Type B pancreatic cell (in vitro differentiated cells): ENCODE measurements around the gene OR11H6. TPM values are rescaled to one million over a fixed set of nuclear protein-coding genes. Genes with fewer than 3 reads are reported as not detected.
"Not testable (repeated sequence)": the region's sequence is repeated elsewhere in the genome, so short reads cannot be mapped to it uniquely, and the experiment has no call there.

Experiments used
- DNase-seq: peaks from one replicate; pipeline ENCODE4 v3.0.0; 2021; ENCODE audit warnings: mixed read lengths; ENCODE audit not compliant: unreplicated experiment; ENCODE audit errors: extremely low spot score
- H3K27ac Mint-ChIP-seq: 2 replicates; pipeline ENCODE4 v1.8.0; 2021; ENCODE audit warnings: mild to moderate bottlenecking, mixed read lengths
- H3K27me3 Mint-ChIP-seq: 2 replicates; pipeline ENCODE4 v1.8.0; 2021; ENCODE audit warnings: mixed read lengths
- H3K36me3 Mint-ChIP-seq: 2 replicates; pipeline ENCODE4 v1.8.0; 2021; ENCODE audit warnings: mixed read lengths
- H3K4me1 Mint-ChIP-seq: one replicate; pipeline ENCODE4 v1.8.0; 2021; ENCODE audit warnings: mixed read lengths; ENCODE audit not compliant: unreplicated experiment
- H3K4me3 Mint-ChIP-seq: 2 replicates; pipeline ENCODE4 v1.8.0; 2021; ENCODE audit warnings: mild to moderate bottlenecking, mixed read lengths
- H3K9me3 Mint-ChIP-seq: 2 replicates; pipeline ENCODE4 v1.8.0; 2021; ENCODE audit warnings: mixed read lengths
- CTCF ChIP-seq: fragments of 200-600 bp; sonication (generic); conservative IDR thresholded peaks from 2 replicates; pipeline ENCODE4 v1.5.0; 2021; ENCODE audit warnings: antibody characterized with exemption, mild to moderate bottlenecking
- total RNA-seq: library from RNA; stranded (reverse); gene quantifications from 2 replicates; pipeline ENCODE4 v1.2.1, GENCODE V29; 2021; ENCODE audit warnings: low replicate concordance

The OR11H6 gene
- total RNA-seq, 1 donor from 2014 or later, result not detected

GRCh38 chr14:20180486-20180885 is 43.0 kb upstream of the OR11H6 start:
- no peak overlapping the region for H3K27ac Mint-ChIP-seq

GRCh38 chr14:20184181-20184580 is 39.3 kb upstream of the OR11H6 start:
- DNase-seq, result no peak
- TF ChIP-seq CTCF, result no peak
- Mint-ChIP-seq H3K4me1 (no peaks in the 10 kb centered on the region), H3K9me3 (peaks cover 19% of the 10 kb centered on the region), H3K36me3 (no peaks in the 10 kb centered on the region), H3K27ac (no peak overlapping the region), H3K27me3 (no peaks in the 10 kb centered on the region), H3K4me3 (no peak overlapping the region)

More at GRCh38 chr14:20180486-20180885, 43.0 kb upstream of the OR11H6 start:
- no peak for DNase-seq
- Mint-ChIP-seq H3K9me3 (peaks cover 18% of the 10 kb centered on the region), H3K36me3 (no peaks in the 10 kb centered on the region), H3K27me3 (no peaks in the 10 kb centered on the region), H3K4me3 (no peak overlapping the region), H3K4me1 (no peaks in the 10 kb centered on the region)
- TF ChIP-seq CTCF, result no peak

- Mint-ChIP-seq H3K27ac (no peak within 1 kb of the TSS), H3K27me3 (no peaks in the 10 kb centered on the region), H3K4me1 (no peaks in the 10 kb centered on the region), H3K9me3 (peaks cover 7% of the 10 kb centered on the region), H3K36me3 (no peaks in the 10 kb centered on the region), H3K4me3 (no peak within 1 kb of the TSS)
- no peak for DNase-seq
- TF ChIP-seq CTCF, result no peak
These were observed 32.9 kb upstream of the OR11H6 start, which contains the start of gene OR11G2 for GRCh38 chr14:20190596-20190995. TSS of gene OR11G2 (plus strand) at chr14:20190896. CDS start at chr14:20197438, 6,542 bp downstream.

- H3K36me3 Mint-ChIP-seq, result no peaks in the 10 kb centered on the region
- H3K27ac Mint-ChIP-seq, result no peak overlapping the region
- H3K9me3 Mint-ChIP-seq, result peaks cover 7% of the 10 kb centered on the region
- DNase-seq, result no peak
- no peaks in the 10 kb centered on the region for H3K27me3 Mint-ChIP-seq
- no peak overlapping the region for H3K4me3 Mint-ChIP-seq
- no peaks in the 10 kb centered on the region for H3K4me1 Mint-ChIP-seq
- no peak for TF ChIP-seq CTCF
These were observed 32.1 kb upstream of the OR11H6 start for GRCh38 chr14:20191396-20191795.

- Mint-ChIP-seq H3K27ac (no peak overlapping the region), H3K4me3 (no peak overlapping the region), H3K4me1 (no peaks in the 10 kb centered on the region), H3K9me3 (peaks cover 4% of the 10 kb centered on the region), H3K36me3 (no peaks in the 10 kb centered on the region), H3K27me3 (no peaks in the 10 kb centered on the region)
- DNase-seq, result no peak
- TF ChIP-seq CTCF, result no peak
These were observed 29.4 kb upstream of the OR11H6 start for GRCh38 chr14:20194101-20194500.

GRCh38 chr14:20195170-20195569 is 28.3 kb upstream of the OR11H6 start:
- not testable (repeated sequence) for H3K27me3 Mint-ChIP-seq, DNase-seq, H3K36me3 Mint-ChIP-seq, H3K4me3 Mint-ChIP-seq, H3K4me1 Mint-ChIP-seq, H3K9me3 Mint-ChIP-seq, H3K27ac Mint-ChIP-seq
